HG02852 (cell line): ENCODE results near the gene RIC8B.

Experiments
- ATAC-seq: cut with Tn5 transposase; IDR thresholded peaks from one replicate; pipeline ENCODE4 v1.9.1; 2021; ENCODE audit warnings: mild to moderate bottlenecking, moderate library complexity; ENCODE audit not compliant: unreplicated experiment

Gene RIC8B

DNA sequence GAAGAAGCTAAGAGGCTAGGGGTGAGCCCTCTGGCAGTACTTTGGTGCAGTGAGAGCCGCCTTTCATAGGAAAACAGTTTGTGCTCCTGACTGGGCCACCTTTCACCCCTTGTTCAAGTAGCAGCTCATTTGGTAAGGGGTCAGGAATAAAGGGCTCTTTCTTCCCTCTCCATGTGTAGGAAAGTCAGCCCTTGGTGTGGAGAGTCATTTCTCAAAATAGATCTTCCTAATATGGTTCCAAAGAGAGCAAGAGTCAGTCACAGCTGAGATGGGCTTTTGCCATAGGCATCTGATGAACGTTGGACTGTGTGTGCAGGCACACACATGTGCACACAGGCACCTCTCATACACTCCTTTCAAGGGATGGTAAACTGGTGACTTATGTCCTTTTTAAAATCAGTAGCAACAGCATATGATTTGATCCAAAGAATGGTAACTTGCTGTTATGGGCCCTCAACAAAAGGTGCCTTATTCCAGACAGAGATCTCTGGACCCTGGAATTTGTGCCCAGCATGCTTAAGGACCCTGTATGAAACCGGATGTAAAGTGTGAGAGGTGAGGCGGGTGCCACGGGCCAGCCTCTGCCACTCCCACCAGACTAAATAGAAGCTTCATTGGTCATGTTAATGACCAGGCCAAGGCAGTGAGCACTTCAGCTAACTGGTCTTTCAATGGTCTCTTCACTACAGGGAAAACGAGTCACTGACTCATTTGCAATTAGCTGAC lies 16.7 kb upstream of the RIC8B start:
- ATAC-seq = no peak

DNA sequence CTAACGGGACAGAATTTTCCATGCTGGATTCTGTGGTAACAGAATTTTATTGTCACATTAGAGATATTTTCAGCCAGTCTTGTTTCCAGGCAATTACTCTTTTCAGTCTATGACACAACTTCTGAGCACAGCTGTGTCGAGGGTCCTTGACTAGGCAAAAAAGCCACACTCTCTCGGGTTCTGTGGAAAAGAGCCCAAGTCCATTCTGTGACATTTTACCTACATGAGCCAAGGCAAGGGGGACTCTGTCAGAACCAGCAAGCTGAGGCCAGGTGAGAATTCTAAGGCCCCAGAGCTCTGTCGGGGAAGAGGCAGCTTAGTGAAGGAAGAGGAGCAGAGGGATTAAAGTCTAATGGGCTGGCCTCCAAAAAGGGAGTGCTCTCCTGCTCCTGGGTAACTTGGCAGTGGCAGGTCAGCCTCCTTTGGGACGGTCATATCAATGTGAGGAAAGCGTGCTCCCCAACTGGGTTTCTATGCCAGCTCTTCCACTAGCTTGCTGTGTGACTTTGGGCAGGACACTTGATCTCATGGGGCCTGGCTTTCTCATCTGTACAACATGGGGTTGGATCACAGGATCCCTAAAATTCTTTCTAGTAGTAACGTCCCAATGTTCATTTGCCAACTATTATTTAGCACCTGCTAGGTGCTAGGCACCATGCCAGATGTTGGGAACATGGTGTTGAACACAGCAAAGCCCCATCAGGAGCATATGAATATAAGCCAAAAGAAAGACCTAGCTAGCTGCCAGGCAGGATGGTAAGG lies 16.0 kb upstream of the RIC8B start:
- no peak for ATAC-seq

DNA sequence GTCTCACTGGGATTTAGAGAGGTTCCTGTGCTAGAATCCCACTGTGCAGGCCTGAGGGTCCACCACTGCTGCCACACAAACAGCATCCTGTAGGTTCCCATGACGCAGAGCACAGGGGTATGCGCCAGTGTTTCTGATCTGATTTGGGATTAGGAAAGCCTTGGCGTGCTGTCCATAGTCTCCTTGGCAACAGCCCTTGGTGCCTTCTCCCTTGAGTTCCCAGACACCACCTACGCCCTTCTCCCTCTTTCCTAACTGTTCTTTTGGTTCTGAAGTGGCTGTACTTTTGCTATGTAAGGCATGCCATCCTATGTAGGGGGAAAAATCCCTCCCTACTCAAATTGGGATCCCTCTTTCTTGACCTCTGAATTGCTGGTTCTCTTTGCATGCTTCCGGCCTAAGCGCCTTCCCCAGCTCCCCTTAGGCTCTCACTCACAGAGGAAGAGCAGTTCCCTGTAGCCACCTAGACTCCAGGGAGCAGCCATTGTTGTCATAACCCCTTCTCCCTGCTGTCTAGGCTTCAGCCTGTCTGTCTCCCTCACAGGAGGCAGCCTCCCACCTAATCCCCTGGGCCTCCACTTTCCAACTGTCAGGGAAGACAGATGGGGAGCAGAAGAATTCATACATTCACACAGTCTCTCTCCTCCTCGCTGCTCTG lies 14.8 kb upstream of the RIC8B start:
- peak; percentile 34 for ATAC-seq

DNA sequence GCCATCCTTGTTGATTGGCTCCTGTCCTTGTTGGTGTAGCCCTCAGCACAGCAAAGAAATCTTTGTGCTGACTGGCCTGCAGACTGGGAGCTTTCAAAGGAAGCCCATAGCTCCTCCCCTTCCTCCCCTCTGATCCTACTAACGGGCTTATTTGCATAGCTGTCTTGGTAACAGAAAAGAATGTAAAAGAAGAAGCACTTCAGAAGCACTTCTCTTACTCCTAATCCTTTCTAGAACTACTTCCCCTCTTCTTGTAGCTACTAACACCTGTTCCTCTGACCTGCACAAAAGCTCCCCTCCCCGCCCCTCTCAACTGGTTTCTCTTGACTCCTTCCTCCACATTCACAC lies 14.3 kb upstream of the RIC8B start:
- ATAC-seq = peak; percentile 99

DNA sequence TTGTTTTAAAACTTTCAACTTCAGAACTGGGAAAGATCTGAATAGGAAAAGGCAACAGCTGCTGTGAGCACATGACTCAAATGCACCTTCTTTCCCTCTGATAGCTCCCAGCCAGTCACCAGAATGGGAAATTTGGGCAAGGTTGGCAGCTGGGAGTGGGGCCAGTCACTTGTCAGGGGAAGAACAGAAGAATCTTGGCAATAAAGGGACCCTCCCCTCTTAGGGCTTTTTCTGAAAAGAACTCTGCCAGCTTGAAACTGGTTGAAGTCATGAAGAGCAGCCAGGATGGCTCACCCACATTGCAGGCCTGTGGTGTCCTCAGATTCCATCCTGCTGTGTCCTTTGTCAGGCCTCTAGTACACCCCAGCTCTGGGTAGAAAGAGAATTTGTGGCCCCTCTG lies 10.3 kb upstream of the RIC8B start:
- ATAC-seq = no peak

DNA sequence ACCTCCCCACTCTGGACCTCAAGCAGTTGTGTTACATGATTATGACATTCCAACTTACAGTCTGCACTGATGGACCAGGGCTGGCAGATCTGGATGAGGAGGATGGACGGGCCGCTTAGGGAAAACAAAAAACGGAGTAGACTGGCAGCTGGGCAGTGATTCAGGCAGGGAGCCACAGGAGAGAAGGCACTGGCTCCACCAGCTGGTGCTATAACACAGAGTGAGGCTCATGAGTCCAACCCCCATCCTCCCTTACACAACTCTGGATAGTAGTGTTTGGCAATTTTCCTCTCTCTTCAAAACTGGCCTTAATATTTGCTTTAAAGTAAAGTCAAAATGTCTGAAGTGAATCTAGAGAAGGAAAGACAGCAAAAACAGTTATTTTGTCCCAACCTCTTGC lies 9.7 kb upstream of the RIC8B start:
- ATAC-seq = no peak

DNA sequence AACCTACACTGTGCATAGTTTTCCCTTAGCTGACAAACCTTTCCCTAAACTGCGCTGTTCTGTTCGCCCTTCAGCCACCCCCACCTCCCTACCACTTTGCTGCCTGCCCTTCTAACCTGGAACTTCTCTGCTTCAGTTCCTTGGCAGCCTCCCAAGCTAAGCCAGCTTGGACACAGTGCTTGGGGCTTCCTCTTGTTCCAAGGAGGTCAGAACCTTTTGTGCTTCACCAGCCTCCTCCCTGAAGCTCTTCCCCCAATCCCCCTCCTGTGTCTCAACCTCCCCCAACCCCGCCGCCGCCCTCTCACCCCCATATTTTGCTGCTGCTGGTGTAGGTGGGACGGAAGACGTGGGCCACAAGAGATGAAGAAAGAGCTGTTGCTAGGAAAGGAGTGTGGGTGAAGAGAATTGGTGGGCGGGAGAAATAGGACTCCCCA lies 8.1 kb upstream of the RIC8B start:
- no peak for ATAC-seq

DNA sequence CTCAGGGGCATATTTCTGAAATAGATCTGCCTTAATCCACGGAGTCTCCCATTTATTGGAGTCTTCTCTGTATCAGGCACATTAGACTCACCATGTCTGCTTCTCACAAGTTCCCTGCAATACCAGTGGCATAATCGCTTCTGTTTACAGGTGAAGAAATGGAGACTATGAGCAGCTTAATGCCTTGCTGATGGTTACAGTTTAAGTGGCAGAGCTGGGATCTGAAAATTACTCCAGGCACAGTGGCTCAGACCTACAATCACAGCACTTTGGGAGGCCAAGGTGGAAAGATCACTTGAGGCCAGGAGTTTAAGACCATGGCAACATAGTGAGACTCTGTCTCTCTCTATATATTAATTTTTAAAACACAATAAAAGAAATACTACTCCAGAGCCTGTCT lies 7.3 kb upstream of the RIC8B start:
- ATAC-seq = no peak

DNA sequence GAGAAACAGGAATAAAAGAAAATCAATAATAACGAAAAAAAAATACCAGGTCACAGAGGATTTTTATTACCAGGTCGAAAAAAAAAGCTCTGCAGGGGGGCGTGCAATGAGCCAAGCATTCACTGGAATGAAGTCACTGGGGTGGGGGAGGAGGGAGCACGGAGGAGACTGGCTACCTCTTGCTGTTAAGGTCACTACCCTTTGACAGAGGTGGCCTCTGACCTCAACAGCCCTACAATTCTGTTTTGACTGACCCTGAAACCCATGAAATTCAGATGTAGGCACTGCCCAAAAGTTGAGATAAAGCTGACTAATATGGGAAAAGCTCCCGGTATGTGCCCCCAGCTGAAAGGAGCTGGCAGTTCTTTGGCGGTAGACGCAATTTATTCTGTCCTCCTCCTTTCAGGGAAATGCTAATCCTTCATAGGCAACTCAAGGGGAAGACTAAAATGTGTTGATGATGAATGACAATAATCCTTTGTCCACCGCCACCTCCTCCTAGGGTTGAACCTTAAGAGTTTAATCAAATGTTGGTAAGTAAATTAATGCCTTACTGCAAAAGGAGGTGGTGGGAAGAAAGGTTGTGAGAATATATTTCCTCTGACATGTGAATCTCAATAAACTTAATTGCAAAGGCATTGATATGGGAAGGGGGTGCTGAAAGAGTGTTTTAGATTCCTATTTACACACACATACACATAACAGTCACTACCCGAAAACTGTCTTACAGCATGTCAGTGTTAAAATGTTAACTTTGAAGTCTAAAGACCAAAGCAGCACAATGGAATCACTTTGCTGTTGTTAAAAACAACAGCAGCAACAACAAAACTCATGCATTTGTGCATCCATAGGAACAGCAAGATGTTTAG lies 6.3 kb upstream of the RIC8B start:
- no peak for ATAC-seq

DNA sequence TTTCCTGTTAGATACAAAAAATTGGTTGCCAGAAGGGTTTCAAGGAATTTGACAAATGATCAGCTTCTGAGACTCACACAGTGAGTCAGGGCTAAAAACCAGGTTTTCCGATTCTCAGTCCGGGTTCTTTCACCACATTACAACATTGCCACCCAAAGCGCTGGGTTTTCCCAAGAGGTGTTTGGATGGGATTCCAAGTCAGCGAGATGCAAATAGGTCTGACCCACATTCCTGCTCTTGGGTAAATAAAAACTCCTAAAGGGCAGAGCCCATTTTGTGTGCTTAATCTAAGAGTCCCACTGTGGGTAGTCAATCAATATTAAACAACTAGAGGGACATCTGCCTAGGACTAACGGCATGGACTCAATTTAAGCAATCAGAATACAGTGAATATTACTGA lies 5.4 kb upstream of the RIC8B start:
- no peak for ATAC-seq

DNA sequence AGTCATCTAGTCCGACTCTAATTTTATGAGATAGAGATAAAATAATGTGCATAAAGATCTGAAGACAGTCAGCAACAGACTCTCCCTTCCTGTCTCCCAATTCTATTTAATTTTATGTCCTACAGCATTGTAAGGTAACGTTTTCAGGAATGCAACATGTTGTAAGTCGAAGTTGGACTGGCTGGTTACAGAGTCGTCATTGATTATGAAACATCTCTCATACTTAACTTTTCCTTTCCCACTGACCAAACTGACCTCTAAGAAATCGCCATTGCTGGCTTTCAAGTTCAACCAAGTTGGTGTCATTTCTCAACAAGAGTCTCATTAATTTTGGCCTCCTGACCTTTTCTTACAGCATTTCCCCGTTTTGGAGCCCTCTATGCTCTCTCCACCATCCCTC lies 4.9 kb upstream of the RIC8B start:
- ATAC-seq = no peak

DNA sequence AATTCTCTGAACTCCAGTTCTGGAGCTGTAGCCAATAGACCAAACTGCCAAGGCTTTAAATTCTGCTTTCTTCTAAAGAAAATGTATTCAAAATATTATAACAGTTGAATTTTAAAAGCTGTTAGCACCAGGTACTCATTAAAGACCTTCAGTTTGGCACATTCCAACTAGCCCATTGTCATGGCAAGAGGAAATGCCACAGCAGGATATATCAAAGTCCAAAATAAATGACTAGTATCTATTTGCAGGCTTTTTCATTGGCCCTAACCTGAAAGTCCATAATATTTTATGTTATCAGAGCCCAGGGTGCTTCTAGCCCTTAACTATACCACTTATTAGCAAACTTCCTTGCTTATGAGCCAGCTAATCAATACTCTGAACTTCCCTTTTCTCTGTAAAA lies 3.1 kb upstream of the RIC8B start:
- ATAC-seq = no peak

DNA sequence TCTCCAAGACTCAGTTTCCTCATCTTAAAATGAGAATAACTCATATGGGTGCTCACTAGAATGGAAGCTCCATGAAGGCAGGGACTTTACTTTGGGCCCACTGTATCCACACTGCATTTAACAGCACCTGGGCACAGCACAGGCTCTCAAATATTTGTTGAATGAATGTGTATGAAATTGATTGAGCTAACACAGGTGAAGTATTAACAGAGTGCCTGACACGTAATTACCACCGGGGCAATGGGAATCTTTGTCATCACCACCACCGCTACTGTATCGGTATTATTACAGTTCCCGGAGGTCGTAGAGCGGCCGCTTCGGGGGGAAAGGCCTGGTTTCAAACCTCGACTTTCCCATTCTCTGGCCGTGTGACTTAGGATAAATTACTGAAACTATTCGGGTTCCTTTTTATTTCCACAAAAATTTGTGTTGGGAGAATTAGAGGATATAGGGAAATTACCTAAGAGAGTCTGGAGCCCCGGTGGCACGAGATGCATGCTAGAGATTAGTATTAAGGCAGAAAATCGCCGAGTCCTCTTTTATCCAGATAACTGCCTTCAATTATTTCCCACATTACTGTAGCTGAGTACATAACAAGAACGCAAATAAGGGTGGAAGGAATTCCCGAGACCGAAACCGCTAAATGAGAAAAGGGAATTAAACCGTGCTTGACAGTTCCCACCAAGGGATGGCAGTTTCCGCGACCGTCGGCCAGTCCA lies 1.0 kb upstream of the RIC8B start:
- ATAC-seq = no peak

DNA sequence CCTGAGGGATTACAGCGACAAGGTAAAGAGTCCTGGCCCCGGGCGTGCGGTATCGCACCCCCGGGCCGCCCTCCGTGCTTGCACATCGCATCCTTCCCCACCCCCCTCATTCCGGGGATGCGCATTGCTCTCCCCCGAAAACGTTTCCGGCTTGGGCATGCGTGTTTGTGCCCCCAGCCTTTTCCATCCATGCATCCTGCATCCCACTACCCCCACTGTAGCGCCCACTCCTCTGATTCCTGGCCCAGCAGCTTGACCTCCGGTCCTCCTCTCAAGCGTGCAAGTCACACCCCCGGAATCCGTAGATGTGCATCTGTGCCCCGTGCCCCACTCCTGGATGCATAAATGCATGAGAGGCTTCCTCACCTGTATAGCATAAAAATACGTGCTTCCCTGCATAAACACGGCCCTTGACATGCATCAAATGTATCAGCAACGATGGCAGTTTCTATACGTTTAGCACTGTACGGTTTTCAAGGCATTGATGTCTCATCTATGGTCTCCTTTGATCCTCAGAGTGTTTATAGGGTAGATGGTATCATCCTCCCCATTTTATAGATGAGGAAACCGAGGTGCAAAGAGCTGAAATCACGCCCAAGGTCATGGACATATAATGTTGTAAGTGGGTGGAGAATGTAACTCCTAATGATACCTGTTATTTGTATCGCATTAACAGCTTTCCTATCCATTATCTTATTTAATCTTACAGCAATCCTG lies 484 bp downstream of the RIC8B start:
- ATAC-seq = peak; percentile 7

DNA sequence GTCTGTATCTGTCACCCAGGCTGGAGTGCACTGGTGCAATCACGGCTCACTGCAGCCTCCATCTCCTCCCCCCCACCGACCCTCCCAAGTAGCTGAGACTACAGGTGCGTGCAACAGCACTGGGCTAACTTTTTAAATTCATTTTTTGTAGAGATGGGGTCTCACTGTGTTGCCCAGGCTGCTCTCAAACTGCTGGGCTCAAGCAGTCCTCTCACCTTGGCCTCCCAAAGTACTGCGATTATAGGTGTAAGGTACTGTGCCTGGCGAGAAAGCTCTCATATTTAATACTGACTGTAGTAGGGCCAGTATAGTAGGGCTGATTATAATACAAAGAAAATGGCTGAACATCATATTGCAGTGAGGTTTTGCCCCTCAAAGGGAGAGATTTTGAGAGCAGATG lies 2.4 kb downstream of the RIC8B start:
- ATAC-seq = no peak

DNA sequence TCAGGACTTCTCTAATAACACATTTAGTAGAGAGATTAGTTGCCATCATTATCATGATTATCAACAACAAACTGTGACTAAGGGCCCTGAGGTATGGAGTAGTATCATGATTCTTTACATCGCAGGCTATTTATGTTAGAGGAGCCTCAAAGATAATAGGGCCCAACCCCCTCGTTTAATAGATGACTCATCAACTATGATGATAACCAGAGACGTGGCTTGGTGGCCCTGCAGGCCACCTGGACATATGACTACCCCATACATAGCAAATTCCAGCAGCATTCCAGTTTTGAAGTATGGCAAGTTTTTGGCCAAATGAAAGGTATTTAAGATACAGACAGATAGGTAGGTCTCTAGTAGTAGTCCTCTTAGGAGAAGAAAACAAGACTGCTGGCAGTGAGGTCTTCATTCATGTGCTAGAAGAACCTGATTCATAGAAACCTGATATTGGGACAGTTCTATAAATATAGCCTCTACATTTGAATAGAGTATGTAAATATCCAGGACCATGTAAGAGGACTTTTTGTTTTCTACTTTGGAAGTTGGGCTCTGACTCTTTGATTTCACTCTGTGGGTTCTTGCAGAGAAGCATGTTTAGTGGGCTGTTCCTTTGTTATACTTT lies 5.6 kb downstream of the RIC8B start:
- no peak for ATAC-seq

DNA sequence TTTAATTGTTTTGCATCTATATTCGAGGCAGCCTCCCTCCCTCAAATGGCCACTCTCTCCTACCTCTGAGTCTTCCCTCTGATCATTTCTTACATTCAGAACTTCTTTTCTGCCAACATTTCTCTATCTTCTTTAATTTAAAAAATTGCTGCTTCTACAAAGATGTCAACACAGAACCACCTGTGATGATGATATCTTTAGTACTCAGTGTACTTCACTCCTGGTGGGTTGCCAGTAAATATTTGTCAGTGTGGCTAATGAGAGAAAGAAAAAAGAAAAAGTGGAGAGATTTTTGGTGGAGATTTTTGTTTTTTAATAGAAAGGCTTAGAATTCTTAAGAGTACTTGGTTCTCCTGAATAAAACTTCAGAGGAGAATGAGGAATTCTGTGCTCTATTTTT lies 8.1 kb downstream of the RIC8B start:
- ATAC-seq = no peak

DNA sequence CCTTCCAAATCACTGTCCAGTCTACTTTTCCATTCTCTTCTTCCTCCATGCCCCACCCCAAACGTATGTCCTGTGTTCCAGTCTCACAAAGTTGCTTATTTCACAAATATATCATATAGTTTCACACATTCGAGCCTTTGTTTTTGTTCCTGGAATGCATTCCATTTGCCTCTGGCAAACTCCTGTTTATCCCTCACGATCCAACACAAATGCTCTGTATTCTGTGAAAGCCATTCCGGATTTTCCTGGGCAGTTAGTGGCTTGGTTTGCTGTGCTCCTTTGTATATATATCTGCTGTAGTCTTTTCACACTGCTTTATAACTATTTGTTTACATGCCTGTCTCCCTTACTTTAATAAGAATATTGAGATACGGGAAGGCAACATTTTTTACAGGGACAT lies 9.0 kb downstream of the RIC8B start:
- no peak for ATAC-seq

DNA sequence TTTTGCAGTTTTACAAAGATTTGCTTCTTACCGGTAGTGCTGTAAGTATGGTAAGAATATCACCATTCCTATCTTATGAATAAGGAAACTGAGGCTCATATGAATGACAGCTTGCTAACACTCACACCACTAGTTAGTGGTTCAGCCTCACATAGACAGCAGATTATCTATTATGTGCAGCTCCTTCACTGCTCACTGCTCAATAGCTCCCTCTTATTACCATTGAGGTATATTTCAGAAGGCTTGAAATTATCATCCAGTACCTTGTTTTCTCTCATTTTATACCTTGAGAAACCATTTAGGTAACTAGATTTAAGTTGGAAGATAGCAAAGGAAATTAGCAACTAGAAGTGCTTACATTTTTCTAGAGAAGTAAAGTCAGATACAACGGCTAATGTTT lies 15.5 kb downstream of the RIC8B start:
- no peak for ATAC-seq

DNA sequence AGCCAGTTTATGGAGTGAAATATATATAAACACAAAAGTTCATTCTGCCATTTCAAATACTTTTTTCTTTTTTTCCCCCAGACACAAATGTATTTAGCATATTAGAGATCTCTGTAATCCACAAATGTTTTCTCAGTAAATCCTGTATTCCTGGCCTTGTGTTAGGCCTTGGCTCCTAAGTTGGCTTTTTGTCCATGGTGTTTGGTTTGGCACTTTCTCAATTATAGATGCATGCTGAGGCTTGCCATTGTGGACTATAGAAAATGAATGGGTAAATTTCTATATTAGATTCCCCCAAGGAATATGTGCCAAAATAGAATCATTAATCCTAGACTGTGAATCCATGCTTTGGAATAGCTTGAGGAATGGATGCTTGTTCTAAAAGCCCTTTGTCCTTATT lies 17.0 kb downstream of the RIC8B start:
- no peak for ATAC-seq
